Stimulated activated CD8-positive, alpha-beta memory T cell treated with anti-CD3 and anti-CD28 coated beads, Interleukin-15, amount 100 ng/mL, for 48 hours (primary cell): ENCODE measurements around the gene CMC1.
"Not testable (repeated sequence)": the region's sequence is repeated elsewhere in the genome, so short reads cannot be mapped to it uniquely, and the experiment has no call there.

ENCODE experiments used
- DNase-seq, 2 donors: peaks; one replicate each; pipeline ENCODE4 v3.0.0-alpha.2; 2020; ENCODE audit warnings: low read depth in 2 of 2

The CMC1 gene

GRCh38 chr3:28244491-28244890 is 3.1 kb downstream of the CMC1 start:
- DNase-seq, result no peak

- no peak for DNase-seq
These were observed 5.9 kb downstream of the CMC1 start for GRCh38 chr3:28247286-28247685.

GRCh38 chr3:28250999-28251398 is 9.6 kb downstream of the CMC1 start:
- no peak for DNase-seq

- DNase-seq, result no peak
These were observed 10.6 kb downstream of the CMC1 start for GRCh38 chr3:28252001-28252431.

- DNase-seq, result no peak
These were observed 11.8 kb downstream of the CMC1 start for GRCh38 chr3:28253040-28253715.

GRCh38 chr3:28262001-28262400 is 20.6 kb downstream of the CMC1 start:
- no peak for DNase-seq

- no peak for DNase-seq
These were observed 24.2 kb downstream of the CMC1 start for GRCh38 chr3:28265641-28266040.

- DNase-seq, result no peak
These were observed 26.8 kb downstream of the CMC1 start for GRCh38 chr3:28267984-28268849.

- no peak for DNase-seq
These were observed 27.6 kb downstream of the CMC1 start for GRCh38 chr3:28268989-28269388.

- DNase-seq, result not testable (repeated sequence)
These were observed 28.5 kb downstream of the CMC1 start for GRCh38 chr3:28269884-28270283.

GRCh38 chr3:28273837-28274236 is 32.4 kb downstream of the CMC1 start:
- no peak for DNase-seq

GRCh38 chr3:28278918-28279317 is 37.5 kb downstream of the CMC1 start:
- no peak for DNase-seq

- no peak for DNase-seq
These were observed 38.4 kb downstream of the CMC1 start for GRCh38 chr3:28279770-28280169.

GRCh38 chr3:28280781-28281180 is 39.4 kb downstream of the CMC1 start:
- no peak for DNase-seq

GRCh38 chr3:28286595-28286994 is 45.2 kb downstream of the CMC1 start:
- no peak for DNase-seq

- DNase-seq, result no peak
These were observed 45.6 kb downstream of the CMC1 start for GRCh38 chr3:28287046-28287445.

- no peak for DNase-seq
These were observed 49.5 kb downstream of the CMC1 start for GRCh38 chr3:28290863-28291300.

GRCh38 chr3:28291577-28291976 is 50.2 kb downstream of the CMC1 start:
- DNase-seq, result no peak

GRCh38 chr3:28292622-28293021 is 51.2 kb downstream of the CMC1 start:
- DNase-seq, result no peak

- DNase-seq, result no peak
These were observed 53.4 kb downstream of the CMC1 start for GRCh38 chr3:28294667-28295413.

- no peak for DNase-seq
These were observed 54.6 kb downstream of the CMC1 start for GRCh38 chr3:28295898-28296490.

- DNase-seq, result no peak
These were observed 58.3 kb downstream of the CMC1 start for GRCh38 chr3:28299705-28300104.
